ENCODE results near the gene CDC25C.
A peak's percentile ranks its signal among the peaks of the same experiment; 100 is the strongest.

Gene CDC25C

GRCh38 chr5:138241688-138242571 lies 89.7 kb downstream of the CDC25C start:
- peaks cover 60% of the 10 kb centered on the region for H3K27me3 Mint-ChIP-seq

GRCh38 chr5:138240650-138241385 lies 90.8 kb downstream of the CDC25C start:
- Mint-ChIP-seq H3K27ac (no peak overlapping the region), H3K27me3 (peaks cover 57% of the 10 kb centered on the region), H3K9me3 (no peaks in the 10 kb centered on the region), H3K4me3 (peak overlapping the region; percentile 11), H3K36me3 (ENCODE audit: low read depth) (no peaks in the 10 kb centered on the region), H3K4me1 (ENCODE audit: low read depth) (peaks cover 20% of the 10 kb centered on the region)

More at GRCh38 chr5:138241688-138242571, 89.7 kb downstream of the CDC25C start:
- Mint-ChIP-seq H3K9me3 (no peaks in the 10 kb centered on the region), H3K4me1 (ENCODE audit: low read depth) (peaks cover 20% of the 10 kb centered on the region), H3K36me3 (ENCODE audit: low read depth) (no peaks in the 10 kb centered on the region), H3K4me3 (peak overlapping the region; percentile 32), H3K27ac (no peak overlapping the region)

- H3K27me3 Mint-ChIP-seq: peaks cover 44% of the 10 kb centered on the region
- peaks cover 20% of the 10 kb centered on the region for H3K4me1 Mint-ChIP-seq (ENCODE audit: low read depth)
- H3K4me3 Mint-ChIP-seq: no peak overlapping the region
- H3K9me3 Mint-ChIP-seq: no peaks in the 10 kb centered on the region
- H3K36me3 Mint-ChIP-seq (ENCODE audit: low read depth): no peaks in the 10 kb centered on the region
- H3K27ac Mint-ChIP-seq: no peak overlapping the region
Observed at GRCh38 chr5:138238034-138238433, 93.6 kb downstream of the CDC25C start.
